Kidney glomerular epithelial cell (primary cell): Measurements from ENCODE around the gene SCAMP3.

ENCODE experiments used
- DNase-seq: peaks from one replicate; lab custom pipeline; 2025; lab: John Stamatoyannopoulos, UW

SCAMP3 gene

DNA sequence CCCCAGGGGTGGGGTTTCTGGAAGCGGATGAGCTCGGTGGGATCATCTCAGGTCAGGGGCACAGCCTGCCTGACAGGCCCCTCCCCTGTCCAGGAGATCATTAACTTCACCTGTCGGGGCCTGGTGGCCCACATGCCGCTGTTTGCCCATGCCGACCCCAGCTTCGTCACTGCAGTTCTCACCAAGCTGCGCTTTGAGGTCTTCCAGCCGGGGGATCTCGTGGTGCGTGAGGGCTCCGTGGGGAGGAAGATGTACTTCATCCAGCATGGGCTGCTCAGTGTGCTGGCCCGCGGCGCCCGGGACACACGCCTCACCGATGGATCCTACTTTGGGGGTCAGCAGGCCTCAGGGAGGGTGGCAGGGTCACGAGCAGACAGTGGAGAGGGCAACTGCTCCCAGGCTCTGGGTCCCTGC is 23.5 kb upstream of the SCAMP3 start:
- DNase-seq, result no peak

DNA sequence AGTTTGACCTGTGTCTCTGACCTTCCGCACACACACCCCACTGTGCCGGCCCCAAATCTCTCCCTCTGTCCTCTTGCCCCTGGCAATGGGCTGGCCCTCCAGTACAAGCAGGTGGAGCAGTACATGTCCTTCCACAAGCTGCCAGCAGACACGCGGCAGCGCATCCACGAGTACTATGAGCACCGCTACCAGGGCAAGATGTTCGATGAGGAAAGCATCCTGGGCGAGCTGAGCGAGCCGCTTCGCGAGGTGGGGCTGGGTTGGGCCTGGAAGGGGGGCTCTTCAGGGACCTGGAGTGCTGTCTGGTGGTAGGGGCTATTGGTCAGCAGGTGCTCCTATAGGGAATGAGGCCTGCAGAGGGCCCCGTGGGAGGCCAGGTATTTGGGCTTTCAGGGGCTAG is 22.9 kb upstream of the SCAMP3 start:
- no peak for DNase-seq

DNA sequence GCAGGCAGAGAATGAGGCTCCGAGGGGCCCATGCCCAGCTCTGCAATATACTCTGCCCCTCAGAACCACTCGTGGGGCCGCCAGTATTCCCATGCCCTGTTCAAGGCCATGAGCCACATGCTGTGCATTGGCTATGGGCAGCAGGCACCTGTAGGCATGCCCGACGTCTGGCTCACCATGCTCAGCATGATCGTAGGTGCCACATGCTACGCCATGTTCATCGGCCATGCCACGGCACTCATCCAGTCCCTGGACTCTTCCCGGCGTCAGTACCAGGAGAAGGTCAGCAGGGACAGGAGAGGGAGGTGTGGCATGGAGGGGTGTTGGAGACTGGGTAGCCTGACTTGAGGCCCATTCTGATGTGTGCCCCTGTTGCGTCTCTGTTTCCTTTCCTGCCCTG is 22.3 kb upstream of the SCAMP3 start:
- no peak for DNase-seq

DNA sequence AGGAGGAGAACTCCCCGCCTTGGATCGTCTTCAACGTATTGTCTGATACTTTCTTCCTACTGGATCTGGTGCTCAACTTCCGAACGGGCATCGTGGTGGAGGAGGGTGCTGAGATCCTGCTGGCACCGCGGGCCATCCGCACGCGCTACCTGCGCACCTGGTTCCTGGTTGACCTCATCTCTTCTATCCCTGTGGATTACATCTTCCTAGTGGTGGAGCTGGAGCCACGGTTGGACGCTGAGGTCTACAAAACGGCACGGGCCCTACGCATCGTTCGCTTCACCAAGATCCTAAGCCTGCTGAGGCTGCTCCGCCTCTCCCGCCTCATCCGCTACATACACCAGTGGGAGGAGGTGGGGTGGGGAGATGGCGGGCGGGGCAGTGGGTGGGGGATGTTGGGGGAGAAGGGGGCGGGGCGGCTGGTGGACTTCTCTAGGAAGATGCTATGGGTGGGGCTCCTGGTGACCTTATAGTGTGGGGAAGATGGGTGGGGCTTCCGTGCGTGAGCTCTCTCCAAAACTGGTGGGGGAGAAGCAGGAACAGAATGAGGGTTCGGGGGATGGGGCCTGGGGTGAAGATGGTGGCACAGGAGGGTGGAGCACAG is 20.4 kb upstream of the SCAMP3 start:
- DNase-seq, result no peak

DNA sequence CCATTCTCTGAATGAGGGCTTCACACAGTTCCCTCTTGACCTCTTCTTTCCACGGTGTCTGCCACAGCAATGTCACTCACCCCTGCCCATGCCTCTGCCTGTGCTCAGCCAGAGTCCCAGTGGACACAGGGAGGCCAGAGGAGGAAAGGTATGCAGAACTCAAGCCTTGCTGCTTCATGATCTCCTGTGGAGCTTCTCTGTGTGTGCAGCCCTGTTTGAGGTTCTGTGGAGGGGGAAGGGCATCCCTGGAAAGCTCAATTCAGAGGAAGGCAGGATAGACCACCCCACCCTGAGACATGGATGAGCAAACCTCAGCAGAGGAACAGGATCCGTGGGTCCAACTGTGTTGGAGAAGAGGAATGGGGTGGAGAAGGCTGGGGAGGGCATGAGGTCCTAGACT is 17.1 kb upstream of the SCAMP3 start:
- no peak for DNase-seq

DNA sequence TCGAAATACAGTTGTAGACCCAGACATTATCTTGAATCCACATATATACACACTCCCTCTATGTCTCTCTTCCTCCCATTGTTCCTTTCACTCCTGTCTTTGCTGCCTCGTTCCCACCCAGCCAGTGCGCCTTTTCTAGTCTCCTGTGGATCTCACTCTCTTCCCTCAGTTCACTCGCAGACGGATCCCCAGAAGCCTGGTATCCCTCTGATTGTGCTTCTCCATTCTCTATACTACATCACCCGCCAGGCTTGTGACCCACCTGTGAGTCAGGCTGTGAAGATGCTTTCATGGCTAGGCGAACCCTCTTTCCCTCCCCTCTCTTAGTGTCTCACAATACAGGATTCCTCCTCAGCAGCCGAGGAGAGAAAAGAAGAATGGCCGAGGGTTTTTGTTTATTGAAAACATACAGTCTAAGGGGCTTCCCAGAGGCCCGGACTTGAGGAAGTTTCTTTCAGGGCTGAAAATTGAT is 16.6 kb upstream of the SCAMP3 start:
- no peak for DNase-seq

DNA sequence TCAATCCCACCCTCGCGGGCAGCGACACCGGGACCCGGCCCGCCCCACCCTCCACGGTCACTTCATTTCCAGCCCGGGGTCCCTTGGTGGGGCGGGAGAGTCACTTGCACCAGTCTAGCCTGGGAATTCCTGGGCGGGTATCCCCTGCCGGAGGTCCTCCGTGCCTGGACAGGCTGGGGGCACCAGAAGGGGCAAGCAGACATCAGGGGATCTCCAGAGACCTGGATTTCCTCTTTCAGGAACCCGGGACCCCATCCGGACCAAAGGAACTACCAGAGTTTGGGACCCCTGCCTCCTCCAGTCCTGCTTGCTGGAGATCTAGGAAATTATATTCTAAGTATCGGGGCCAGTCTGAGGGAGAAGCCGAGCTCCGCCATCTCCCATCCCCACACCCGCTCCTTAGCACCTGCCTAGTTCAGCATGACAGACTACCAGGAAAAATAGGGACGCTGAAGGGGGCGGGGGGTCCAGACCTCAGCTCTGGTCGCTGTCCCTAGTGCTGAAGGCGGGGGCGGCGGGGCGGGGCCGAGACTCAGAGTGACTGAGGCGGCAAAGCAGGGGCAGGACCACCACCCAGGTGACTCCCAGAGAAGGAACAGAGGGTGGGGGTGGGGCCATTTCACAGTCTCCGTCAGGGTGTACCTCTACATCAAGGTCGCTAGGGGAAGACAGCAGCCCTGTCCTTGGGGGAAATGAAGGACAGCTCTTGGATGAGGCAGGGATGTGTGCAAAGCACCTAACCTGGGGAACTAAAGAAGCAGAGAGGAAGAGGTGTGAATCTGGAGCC is 15.9 kb upstream of the SCAMP3 start:
- DNase-seq, result peak; percentile 53

DNA sequence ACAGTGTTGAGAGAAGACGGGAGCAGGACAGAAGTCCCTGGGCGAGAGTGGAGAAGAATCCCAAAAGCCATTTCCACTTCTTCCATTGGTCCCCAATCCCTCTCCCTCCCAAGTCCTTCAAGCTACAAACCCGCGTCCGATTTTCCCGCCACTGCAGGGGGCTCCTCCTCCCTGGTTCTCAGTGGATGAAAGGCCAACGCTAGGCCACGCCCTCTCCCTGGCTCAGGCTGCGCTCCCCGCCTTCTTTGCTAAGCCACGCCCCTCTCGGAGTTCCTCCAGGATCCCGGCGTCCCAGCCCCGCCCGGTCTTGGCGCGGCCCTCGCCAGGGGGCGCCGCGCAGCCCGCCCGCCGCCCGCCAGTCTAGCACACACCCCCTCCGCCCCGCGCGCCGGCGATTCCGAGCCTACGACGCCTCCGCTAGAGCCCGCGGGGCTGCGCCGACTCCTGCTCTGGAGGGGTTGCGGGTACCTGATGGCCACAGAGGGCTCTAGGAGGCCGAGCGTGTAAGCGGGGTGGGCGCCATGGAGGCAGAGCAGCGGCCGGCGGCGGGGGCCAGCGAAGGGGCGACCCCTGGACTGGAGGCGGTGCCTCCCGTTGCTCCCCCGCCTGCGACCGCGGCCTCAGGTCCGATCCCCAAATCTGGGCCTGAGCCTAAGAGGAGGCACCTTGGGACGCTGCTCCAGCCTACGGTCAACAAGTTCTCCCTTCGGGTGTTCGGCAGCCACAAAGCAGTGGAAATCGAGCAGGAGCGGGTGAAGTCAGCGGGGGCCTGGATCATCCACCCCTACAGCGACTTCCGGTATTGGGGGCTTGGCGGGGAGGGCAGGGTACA is 15.1 kb upstream of the SCAMP3 start, which contains the start of gene HCN3:
TSS of gene HCN3 (plus strand) at position 394 of the 832 bp plus-strand sequence. CDS start at position 522, 128 bp downstream.
- DNase-seq, result peak; percentile 98

DNA sequence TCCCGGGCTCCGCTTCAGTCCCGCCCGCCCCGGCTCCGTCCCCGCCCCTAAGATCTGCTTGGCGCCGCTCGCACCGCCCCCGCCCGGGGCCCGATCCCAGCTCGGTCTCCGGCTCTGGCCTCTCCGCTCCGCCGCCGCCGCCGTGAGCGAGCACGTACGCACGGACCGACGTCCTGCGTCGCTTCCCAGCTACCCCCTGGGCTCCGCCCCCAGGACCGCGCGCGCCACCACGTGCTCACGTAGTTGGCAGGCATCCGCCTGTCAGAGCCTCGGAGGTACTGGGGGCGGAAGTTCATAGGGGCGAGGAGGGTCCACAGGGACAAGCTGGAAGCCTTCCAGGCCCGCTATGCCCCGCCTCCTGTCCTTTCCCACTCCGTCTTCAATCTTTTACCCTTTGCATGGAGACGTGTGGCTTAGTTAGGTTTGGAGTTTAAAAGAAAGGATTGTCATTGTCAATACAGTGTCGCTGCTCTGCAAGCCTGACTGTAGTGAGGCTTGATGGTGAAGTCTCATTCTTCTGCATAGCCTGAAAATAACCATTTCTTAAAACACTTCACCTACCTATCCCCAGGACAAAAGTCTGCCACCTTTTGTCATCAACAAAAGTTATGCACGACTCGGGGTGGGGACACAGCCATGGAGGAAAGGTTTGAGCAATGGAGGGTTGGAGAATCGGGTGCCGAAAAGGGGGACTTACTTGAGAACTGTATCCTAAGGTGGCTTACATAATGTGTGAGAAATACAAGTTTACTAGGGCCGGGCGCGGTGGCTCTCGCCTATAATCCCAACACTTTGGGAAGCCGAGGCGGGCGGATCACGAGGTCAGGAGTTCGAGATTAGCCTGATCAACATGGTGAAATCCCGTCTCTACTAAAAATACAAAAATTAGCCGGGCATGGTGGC is 11.4 kb upstream of the SCAMP3 start, which contains the start of gene CLK2:
TSS of gene CLK2 (minus strand) at position 162 of the 903 bp plus-strand sequence. CDS start 2,527 bp downstream, outside the sequence.
- peak; percentile 86 for DNase-seq

DNA sequence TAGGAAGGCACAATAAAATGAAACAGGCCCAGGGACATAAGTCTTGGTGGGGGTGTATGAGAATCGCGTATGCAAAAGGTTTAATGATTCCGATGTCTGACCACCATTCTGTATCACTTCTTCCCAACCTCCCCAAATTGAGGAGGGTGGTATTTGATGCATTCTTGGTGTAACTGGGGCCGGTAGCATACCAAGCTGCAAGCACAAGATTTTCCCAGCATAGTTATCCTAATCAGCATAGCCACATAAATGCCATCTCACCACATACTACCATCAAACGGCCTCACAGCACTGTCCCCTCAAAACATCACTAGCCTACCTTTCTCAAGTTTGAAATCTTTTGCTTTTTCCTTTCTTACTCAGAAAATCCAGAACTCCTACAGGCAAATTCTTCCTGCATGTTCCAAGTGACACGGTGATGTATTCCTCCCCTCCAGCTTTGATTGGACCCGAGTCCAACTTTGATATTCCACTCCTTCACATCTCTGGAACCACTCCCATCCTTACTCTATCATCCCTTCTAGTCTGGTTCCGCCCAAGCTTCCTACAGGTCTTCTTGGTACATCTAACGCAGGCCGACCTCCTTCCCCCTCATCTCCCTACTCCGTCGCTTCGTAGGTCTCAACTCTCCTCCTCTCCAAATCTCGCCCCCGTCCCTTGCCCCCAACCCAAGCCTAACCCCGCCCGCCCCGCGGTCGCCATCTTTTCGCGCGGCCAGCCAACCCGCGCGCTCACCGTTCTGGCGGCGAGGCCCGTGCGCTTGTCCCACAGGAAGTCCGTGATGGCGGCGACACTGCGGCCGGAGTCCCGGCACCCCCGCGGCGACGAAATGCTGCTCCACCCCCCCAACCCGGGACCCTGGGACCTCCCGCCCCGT is 10.5 kb upstream of the SCAMP3 start:
- peak; percentile 44 for DNase-seq

DNA sequence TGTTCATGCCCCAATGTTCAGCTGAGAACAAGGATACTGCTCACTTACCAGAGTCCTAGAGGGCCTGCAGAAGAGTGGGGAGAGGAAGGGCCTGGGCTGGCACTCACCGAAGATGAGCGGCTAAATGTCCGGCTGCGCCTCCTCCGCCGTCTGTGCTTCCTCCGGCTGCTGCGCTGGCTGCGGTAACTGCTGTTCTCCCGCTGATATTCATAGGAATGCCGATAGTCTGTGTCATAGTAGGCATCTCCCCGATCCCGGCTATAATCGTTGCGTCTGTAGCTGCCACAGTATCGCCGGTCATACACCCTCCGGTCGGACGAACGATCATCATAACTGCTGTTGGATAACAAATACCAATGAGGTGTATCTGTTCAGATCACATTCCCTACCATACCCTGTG is 7.2 kb upstream of the SCAMP3 start:
- no peak for DNase-seq

DNA sequence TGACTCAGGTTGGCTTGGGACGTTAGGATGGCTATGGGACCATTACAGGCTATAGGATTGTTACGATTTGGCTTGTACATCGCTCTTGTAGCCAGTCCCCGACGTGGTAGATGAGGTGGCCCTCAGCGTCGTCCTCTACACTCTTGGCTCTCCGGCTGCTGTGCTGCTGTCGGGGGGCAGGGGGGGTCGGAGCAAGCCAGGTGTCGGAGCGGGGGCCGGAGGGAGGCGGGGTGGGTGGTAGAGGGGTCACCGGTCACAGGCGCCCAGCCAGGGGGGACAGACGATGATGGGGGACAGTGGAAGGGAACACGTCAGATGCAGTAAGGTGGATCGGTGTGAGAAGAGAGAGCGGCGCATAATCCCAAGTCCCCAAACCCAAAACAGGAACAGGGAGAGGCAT is 6.5 kb upstream of the SCAMP3 start:
- no peak for DNase-seq

DNA sequence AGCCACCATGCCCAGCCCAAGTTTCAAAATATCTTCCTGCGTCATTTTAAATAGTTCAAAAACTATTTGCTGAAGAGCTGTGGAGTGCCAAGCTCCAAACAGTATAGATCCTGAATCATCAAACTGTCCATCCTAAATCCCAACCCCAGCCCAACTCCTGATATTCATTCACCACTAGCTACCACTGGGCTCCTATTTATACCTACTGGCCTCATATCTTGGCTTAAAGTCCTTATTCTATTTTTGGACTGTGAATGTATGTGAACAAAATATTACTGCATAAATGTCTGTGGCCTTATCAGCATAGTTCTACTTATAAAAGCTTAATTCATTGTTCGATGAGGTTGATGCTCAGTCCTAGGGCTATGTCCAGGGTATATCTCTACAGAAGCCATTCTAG is 5.2 kb upstream of the SCAMP3 start:
- DNase-seq, result no peak

DNA sequence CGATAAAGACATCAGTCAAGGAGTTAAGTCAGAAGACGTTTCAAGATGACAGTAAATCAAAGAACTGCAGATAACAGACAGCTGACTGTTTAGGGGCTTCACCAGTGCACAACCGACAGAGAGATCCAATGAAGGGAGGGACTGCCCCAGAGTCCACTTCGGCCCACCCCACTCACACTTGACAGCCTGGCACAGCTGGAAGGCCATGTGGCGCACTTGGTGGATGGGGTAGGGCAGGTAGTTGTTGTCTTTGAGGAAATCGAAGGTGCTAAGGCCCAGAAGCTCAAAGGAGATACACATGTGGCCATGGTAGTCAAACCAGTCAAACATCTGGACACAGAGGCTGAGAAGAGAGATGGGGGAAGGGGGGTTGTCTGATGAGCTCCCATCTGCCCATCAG is 4.4 kb upstream of the SCAMP3 start:
- no peak for DNase-seq

DNA sequence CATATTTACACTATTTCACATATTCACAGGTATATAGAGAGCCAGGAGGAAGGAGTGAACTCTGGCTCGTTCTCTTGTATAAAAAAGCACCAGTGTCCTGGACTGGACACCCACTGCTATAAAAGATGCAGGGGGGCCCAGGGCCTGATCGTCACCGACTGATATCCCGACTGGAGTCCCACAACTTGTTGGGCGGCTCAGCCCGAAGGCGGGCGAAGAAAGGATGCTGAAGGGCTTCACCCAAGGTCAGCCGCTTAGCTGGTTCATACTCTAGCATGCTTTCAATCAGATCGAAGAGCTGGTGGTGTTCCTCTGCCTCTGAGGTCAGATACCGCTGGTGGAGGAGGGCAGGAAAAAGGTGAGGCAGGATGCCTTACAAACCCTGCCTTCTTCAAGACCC is 907 bp upstream of the SCAMP3 start:
- DNase-seq, result no peak

DNA sequence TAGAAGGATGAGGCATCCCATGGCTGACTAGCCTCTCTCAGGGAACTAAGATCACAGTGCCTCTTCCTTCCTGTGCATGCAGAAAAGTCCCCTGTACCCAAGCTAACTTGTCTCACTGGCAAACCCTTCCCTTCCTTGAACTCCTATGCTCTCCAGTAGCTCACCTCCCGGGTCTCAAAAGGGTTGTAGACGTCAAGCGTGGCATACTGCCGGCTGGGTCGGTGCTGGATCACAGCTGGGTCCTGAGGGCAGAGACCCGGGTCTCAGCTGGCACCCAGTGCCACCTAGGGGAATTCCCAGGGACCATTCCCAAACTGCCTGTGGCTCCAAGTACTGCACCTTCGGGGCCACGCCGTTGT is 688 bp downstream of the SCAMP3 start:
- DNase-seq, result no peak

DNA sequence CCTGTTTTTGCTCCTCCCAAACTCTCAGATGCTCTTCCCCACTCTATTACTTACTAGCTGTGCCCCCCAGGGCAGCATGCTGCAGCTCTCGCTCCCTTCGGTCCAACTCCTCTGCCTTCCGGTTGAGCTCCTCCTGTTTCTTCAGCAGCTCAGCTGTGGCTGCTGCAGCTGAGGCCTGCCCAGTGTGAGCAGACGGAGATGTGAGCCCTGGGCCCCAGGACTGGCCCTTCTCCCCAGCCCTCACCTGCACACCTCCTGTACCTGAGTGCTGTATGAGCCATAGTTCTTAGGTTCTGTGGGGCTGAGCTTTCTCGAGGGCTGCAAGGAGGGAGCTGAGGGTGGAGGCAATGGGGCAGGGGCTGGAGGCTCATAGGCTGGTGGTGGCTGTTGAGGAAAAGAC is 1.9 kb downstream of the SCAMP3 start:
- no peak for DNase-seq

DNA sequence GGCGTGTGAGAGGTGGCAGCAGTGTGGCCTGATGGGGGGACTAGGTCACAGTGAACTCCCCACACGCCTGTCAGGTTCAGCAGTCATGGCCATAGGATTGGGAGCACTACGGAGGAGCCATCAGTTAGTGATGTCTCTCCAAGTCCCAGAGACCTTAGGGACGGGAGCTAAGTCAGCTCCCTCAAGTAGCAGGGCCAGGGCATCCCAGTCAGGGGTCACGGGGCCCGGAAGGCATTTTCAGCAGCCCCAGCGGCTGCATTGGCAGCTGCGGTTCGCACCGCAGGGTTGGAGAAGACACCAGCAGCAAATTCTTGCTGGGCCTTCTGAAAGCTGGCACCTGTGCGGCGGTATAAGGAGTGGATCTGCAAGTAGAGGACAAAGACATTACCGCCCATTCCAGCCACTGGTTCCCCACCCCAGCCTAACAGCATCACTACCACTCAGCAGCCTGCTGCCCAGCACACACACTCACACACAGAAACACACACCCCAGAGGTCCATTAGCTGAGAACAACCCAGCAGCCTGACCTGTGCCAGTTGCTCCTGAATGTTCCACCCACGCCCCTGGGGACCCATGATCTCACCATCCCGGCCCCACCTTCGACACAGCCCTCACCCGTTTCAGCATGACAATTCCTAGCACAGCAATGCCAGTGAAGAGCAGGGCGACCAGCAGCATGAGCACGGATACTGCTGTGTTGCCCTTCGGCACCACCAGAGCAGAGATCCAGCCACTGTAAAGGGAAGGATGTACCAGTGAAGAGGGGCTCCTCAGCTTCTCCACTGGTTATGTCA is 5.9 kb downstream of the SCAMP3 start:
- DNase-seq, result no peak

DNA sequence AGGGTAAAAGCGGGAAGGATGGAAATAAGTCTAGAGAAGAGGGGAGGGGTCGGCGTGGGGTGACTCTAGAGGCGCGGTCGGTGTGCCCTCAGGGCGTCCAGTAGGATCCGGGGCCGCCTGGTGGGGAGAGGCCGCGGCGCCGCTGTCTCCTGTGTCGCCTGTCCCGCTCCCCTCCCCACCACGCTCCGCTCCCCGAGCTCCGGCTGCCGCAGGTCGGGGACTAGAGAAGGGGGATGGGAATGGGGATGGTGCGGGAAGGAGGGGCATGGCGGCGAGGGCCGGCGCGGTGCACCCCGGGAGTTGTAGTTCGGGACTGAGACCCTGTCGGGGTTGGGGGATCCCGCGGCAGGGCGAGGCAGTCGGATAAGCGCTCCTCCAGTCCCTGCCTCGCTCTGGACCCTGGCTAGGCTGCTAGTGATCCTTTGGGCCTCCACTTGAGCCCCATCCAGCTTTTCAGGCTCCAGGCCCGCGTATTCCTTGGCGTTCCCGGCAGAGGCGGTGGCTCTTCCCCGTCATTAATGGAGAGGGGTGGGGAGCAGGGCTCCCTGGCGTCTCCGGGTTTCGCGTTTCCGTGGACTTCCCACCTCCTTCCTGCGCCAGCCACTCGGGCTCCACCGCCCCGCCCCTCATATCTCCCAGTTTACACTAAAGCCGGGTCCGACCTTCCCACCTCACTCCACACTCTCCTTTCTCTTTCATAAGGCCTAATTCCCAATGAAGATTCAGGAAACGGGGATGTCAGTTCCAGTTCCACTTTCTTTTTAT is 6.7 kb downstream of the SCAMP3 start, which contains the start of gene ENTREP3:
TSS of gene ENTREP3 (minus strand) at position 241 of the 765 bp plus-strand sequence. CDS start 606 bp downstream, outside the sequence.
- DNase-seq, result peak; percentile 26
